ENCODE measurements around the gene EPHB1.

The EPHB1 gene

GRCh38 chr3:135081856-135082434, 286.9 kb downstream of the EPHB1 start:
- H3K4me3 ChIP-seq (ENCODE audit: low read length): no peak overlapping the region
- no peak for DNase-seq (ENCODE audit: low read depth, low spot score)

- no peak for DNase-seq (ENCODE audit: low read depth, low spot score)
- H3K4me3 ChIP-seq (ENCODE audit: low read length): no peak overlapping the region
These were observed 287.6 kb downstream of the EPHB1 start for GRCh38 chr3:135082706-135083105.

- DNase-seq (ENCODE audit: low read depth, low spot score): no peak
These were observed 288.1 kb downstream of the EPHB1 start for GRCh38 chr3:135083179-135083578.

GRCh38 chr3:135083756-135084155, 288.7 kb downstream of the EPHB1 start:
- no peak for DNase-seq (ENCODE audit: low read depth, low spot score)
- no peak overlapping the region for H3K4me3 ChIP-seq (ENCODE audit: low read length)

More at GRCh38 chr3:135083179-135083578, 288.1 kb downstream of the EPHB1 start:
- H3K4me3 ChIP-seq (ENCODE audit: low read length): no peak overlapping the region

GRCh38 chr3:135084405-135084804, 289.3 kb downstream of the EPHB1 start:
- DNase-seq (ENCODE audit: low read depth, low spot score): no peak
- no peak overlapping the region for H3K4me3 ChIP-seq (ENCODE audit: low read length)

GRCh38 chr3:135084976-135085375, 289.9 kb downstream of the EPHB1 start:
- H3K4me3 ChIP-seq (ENCODE audit: low read length): no peak overlapping the region
- no peak for DNase-seq (ENCODE audit: low read depth, low spot score)

- H3K4me3 ChIP-seq (ENCODE audit: low read length): no peak overlapping the region
- DNase-seq (ENCODE audit: low read depth, low spot score): no peak
These were observed 290.8 kb downstream of the EPHB1 start for GRCh38 chr3:135085652-135086436.

- no peak for DNase-seq (ENCODE audit: low read depth, low spot score)
- H3K4me3 ChIP-seq (ENCODE audit: low read length): no peak overlapping the region
These were observed 292.7 kb downstream of the EPHB1 start for GRCh38 chr3:135087782-135088181.

GRCh38 chr3:135089451-135089850, 294.4 kb downstream of the EPHB1 start:
- no peak overlapping the region for H3K4me3 ChIP-seq (ENCODE audit: low read length)
- no peak for DNase-seq (ENCODE audit: low read depth, low spot score)

- no peak for DNase-seq (ENCODE audit: low read depth, low spot score)
- H3K4me3 ChIP-seq (ENCODE audit: low read length): no peak overlapping the region
These were observed 295.1 kb downstream of the EPHB1 start for GRCh38 chr3:135090020-135090717.

GRCh38 chr3:135091946-135092345, 296.9 kb downstream of the EPHB1 start:
- no peak overlapping the region for H3K4me3 ChIP-seq (ENCODE audit: low read length)
- DNase-seq (ENCODE audit: low read depth, low spot score): no peak

GRCh38 chr3:135093121-135093520, 298.1 kb downstream of the EPHB1 start:
- DNase-seq (ENCODE audit: low read depth, low spot score): no peak
- H3K4me3 ChIP-seq (ENCODE audit: low read length): no peak overlapping the region

- H3K4me3 ChIP-seq (ENCODE audit: low read length): no peak overlapping the region
- DNase-seq (ENCODE audit: low read depth, low spot score): no peak
These were observed 302.4 kb downstream of the EPHB1 start for GRCh38 chr3:135097276-135097946.

- DNase-seq (ENCODE audit: low read depth, low spot score): no peak
- H3K4me3 ChIP-seq (ENCODE audit: low read length): no peak overlapping the region
These were observed 304.8 kb downstream of the EPHB1 start for GRCh38 chr3:135099734-135100355.

GRCh38 chr3:135100366-135100765, 305.3 kb downstream of the EPHB1 start:
- no peak overlapping the region for H3K4me3 ChIP-seq (ENCODE audit: low read length)
- no peak for DNase-seq (ENCODE audit: low read depth, low spot score)

GRCh38 chr3:135103917-135104316, 308.9 kb downstream of the EPHB1 start:
- DNase-seq (ENCODE audit: low read depth, low spot score): no peak
- H3K4me3 ChIP-seq (ENCODE audit: low read length): no peak overlapping the region

- no peak overlapping the region for H3K4me3 ChIP-seq (ENCODE audit: low read length)
- DNase-seq (ENCODE audit: low read depth, low spot score): peak; percentile 51
These were observed 311.4 kb downstream of the EPHB1 start for GRCh38 chr3:135106445-135106844.

GRCh38 chr3:135107043-135107442, 312.0 kb downstream of the EPHB1 start:
- DNase-seq (ENCODE audit: low read depth, low spot score): no peak
- H3K4me3 ChIP-seq (ENCODE audit: low read length): no peak overlapping the region

- DNase-seq (ENCODE audit: low read depth, low spot score): no peak
These were observed 314.6 kb downstream of the EPHB1 start for GRCh38 chr3:135109681-135110080.

More at GRCh38 chr3:135109681-135110080, 314.6 kb downstream of the EPHB1 start:
- H3K4me3 ChIP-seq (ENCODE audit: low read length): no peak overlapping the region
